Astrocyte of the cerebellum (primary cell): ENCODE data around the gene ACKR3.
A peak's percentile ranks its signal among the peaks of the same experiment; 100 is the strongest.

Experiments used
- DNase-seq: peaks from one replicate; pipeline ENCODE4 v3.0.0-alpha.2; 2011; ENCODE audit warnings: low read depth
- H3K4me3 ChIP-seq: 2 replicates; pipeline ENCODE4 v1.5.1; 2011; ENCODE audit warnings: mild to moderate bottlenecking, low read depth, low read length, moderate library complexity
- in situ Hi-C: cut with HindIII; loops from 2 replicates; pipeline ENCODE4 v1.10.0; 2017; ENCODE audit warnings: low sequenced_read_pairs
- TF ChIP-seq, protein P1 (sequence below): IDR thresholded peaks from 2 replicates; pipeline ENCODE4 v1.5.1; 2012; ENCODE audit warnings: low read length, low read depth, moderate library complexity, mild to moderate bottlenecking; ENCODE audit errors: missing control alignments

ACKR3 gene

DNA sequence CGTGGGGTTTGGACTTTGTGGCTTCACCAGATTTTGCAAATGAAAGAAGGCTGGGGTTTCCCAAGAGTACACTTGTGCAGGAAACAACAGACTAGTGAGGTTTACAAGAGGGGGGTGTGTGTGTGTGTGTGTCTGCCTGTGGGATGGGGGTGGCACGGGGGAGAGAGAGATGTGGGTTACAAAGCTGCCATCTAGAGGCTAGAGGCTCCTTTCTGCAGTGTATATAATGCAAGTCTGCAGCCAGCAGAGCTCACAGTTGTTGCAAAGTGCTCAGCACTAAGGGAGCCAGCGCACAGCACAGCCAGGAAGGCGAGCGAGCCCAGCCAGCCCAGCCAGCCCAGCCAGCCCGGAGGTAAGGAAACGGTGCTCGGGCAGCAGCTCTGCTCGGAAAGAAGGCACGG, at the start of gene ACKR3:
TSS of gene ACKR3 (plus strand) at position 253 of the 401 bp plus-strand sequence. CDS start 10,641 bp downstream, outside the sequence.
- in situ Hi-C loops: loop anchor here (5.0 kb wide), 1 partner anchor 222 kb away; no protein-coding TSS in a partner anchor
- TF ChIP-seq, protein P1, sequence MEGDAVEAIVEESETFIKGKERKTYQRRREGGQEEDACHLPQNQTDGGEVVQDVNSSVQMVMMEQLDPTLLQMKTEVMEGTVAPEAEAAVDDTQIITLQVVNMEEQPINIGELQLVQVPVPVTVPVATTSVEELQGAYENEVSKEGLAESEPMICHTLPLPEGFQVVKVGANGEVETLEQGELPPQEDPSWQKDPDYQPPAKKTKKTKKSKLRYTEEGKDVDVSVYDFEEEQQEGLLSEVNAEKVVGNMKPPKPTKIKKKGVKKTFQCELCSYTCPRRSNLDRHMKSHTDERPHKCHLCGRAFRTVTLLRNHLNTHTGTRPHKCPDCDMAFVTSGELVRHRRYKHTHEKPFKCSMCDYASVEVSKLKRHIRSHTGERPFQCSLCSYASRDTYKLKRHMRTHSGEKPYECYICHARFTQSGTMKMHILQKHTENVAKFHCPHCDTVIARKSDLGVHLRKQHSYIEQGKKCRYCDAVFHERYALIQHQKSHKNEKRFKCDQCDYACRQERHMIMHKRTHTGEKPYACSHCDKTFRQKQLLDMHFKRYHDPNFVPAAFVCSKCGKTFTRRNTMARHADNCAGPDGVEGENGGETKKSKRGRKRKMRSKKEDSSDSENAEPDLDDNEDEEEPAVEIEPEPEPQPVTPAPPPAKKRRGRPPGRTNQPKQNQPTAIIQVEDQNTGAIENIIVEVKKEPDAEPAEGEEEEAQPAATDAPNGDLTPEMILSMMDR: peak; percentile 69

DNA sequence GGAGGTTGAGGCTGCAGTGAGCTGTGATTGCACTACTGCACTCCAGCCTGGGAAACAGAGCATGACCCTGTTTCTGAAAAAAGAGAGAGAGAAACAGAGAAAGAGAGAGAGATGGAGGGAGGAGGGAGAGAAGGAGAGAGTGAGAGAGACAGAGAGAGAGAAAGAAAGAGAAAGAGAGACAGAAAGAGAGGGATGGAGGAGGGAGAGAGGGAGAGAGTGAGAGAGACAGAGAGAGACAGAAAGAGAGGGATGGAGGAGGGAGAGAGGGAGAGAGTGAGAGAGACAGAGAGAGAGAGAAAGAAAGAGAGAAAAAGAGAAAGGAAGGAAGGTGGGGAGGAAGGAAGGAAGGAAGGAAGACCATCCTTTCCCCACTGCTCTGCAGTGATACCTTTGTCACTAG, 48.1 kb upstream of the ACKR3 start:
- DNase-seq: no peak
- in situ Hi-C loops: no loop called here
- H3K4me3 ChIP-seq: no peak overlapping the region
- TF ChIP-seq, protein P1: no peak

More for the DNA sequence above, at the start of gene ACKR3:
- peak; percentile 74 for DNase-seq
- H3K4me3 ChIP-seq: peak within 1 kb of the TSS; percentile 48

DNA sequence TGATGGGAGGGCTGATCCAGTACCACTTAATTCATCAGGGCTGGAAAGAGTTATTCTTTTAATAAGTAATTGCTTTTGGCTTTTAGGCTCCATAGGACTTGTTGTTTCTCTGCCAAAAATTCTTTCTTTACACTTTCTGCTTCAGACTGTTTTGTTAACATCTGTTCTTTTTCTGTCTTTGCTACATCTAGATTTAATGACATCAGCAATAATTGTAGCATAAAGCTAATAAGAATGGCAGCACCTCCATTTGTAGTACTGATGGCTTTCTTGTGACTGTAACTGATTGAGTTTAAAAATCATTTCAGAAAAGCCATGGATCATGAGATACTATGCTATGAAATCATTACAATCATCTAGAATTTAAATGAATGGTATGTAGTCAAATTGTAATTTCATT, 46.4 kb upstream of the ACKR3 start:
- H3K4me3 ChIP-seq: no peak overlapping the region
- TF ChIP-seq, protein P1: no peak
- in situ Hi-C loops: no loop called here
- no peak for DNase-seq

DNA sequence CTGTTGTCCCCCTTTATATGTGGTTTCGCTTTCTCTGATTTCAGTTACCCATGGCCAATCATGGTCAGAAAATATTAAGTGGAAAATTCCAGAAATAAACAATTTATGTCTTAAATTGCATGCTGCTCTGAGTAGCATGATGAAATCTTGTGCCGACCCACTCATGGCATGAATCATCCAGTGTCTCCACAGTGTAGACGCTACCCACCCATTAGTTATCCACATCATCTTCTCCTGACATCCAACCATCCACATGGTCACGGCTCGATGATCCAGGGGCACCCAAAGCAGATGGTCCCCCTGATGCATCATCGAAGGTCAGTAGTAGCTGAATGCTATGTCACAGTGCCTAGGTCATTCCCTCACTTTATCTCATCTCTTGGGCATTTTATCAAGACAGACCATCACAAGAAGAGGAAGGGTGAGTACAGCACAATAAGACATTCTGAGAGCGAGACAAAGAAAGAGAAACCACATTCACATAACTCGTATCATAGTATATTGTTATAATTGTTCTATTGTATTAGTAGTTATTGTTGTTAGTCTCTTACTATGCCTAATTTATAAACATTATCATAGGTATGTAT, 44.1 kb upstream of the ACKR3 start:
- DNase-seq: no peak
- TF ChIP-seq, protein P1: no peak
- in situ Hi-C loops: no loop called here
- H3K4me3 ChIP-seq: no peak overlapping the region

DNA sequence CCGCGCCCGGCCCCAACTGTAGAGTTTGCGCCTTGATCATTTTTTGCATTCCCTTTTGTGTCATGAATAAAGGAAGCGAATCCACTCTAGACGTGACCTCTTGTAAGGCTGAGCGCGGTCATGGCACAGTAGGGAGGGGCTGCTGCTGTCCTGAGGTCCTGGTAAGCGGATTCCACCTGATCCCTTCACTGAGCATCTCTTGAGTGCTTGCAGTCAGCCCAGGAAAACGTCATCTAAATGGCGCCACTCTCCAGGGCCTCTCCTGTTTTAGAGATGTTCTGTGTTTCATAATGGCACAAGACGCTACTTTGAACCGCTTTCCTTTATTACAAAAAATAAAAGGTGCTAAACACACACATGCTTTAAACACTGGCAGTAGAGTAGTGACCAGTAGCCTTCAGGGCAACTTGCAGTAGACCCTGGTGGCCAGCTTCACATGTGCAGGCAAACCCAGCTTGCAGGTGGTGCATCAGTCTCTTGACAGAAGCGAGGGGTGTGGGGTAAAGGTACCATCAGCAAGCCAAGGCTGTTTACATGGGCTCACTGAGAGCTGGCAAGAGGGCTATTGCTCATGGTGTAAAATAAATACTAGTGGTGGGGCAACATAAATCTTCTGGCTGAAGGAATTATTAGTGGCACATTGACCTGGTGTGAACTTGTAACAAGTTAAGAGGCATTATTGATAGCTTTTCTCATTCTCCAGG, 43.0 kb upstream of the ACKR3 start:
- TF ChIP-seq, protein P1: no peak
- DNase-seq: no peak
- in situ Hi-C loops: no loop called here
- no peak overlapping the region for H3K4me3 ChIP-seq

DNA sequence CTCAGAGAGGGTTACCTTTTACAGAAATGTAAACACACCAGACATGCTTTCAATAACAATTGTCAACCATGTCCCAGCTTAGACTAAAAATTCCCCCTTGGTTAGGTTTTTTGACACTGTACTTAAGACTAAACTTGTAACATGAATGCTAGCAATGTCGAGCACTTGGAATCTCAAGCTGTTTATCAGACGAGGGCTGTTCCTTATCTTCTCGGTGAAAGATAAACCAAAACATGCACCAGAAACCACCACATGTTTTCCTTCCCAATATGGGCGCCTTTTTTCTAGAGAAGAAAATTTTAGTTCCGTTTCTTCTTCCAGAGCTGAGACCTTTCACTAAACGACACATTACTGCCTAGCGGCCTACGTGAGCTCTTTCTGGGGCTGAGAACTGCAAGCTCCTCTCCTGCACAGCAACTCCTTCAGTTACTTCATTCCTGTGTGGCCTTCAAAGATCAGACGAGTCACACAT, 42.4 kb upstream of the ACKR3 start:
- in situ Hi-C loops: no loop called here
- TF ChIP-seq, protein P1: no peak
- no peak overlapping the region for H3K4me3 ChIP-seq
- no peak for DNase-seq
